HUDEP-2 (cell line): Measurements from ENCODE around the gene SARS1.
A peak's percentile ranks its signal among the peaks of the same experiment; 100 is the strongest.

ENCODE experiments used
- DNase-seq, 76 experiments: peaks; one replicate each; lab custom pipeline; 2025; ENCODE audit not compliant: unreplicated experiment in 76 of 76; lab: John Stamatoyannopoulos, UW

The SARS1 gene

DNA sequence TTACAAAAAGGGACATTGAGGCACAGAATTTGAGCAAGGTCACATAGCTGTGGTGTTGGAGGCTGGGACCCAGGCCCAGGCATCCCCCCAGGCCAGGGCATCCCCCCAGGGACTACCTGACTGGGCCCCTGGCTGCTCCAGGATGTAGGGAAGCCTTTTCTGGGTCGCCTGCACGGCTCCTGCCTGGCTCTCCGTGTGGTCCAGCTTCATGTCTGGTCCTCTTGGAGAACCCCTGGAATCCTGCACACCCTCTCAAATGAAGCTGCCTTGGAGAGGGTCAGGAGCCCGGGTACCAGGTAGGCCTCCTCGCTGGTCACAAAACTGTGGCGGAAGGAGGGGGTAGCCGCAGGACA, 34.7 kb downstream of the SARS1 start:
- DNase-seq = no peak

DNA sequence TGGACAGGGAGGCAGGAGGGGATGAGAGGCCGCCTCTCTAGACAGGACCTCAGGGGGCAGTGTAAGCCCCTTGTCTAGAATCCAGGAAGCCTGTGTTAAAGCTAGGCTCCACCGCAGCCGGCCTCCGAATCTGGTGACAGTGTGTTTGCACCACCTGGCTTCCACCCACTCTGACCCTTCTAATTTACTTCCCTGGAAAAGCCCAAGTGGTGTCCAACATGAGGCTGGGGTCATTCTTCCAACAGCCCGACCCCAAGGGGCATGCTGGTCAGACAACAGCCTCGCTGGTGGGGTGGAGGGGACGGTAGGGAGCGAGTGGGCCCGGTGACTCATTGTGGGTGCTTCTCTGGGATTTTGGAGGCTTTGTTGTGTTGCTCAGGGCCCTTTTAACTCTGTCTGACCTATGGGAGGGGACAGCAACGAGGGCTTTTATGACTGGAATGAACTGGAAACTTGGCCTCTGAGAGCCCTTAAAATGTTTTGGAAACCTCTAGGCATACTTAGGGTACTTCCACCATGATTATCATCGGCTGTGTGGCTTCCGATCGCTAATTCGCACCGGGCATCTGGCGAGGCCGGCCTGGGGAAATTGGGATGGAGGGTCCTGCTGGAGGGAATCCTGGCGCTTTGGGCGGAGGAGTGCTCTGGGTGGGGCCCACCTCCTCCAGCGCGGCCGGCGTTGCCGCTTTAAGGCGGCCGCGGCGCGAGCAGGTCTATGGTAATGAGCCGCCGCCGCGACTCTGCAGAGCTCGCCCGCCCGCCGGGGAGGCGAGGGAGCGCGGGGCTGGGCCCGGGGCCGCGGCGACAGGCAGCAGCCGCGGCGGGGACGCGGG, 35.3 kb downstream of the SARS1 start, which contains the start of gene CELSR2:
TSS of gene CELSR2 (plus strand) at position 743 of the 833 bp plus-strand sequence. CDS start 541 bp downstream, outside the sequence.
- peak in 55 of 76 experiments; percentile 4 to 65 (median 44) for DNase-seq

DNA sequence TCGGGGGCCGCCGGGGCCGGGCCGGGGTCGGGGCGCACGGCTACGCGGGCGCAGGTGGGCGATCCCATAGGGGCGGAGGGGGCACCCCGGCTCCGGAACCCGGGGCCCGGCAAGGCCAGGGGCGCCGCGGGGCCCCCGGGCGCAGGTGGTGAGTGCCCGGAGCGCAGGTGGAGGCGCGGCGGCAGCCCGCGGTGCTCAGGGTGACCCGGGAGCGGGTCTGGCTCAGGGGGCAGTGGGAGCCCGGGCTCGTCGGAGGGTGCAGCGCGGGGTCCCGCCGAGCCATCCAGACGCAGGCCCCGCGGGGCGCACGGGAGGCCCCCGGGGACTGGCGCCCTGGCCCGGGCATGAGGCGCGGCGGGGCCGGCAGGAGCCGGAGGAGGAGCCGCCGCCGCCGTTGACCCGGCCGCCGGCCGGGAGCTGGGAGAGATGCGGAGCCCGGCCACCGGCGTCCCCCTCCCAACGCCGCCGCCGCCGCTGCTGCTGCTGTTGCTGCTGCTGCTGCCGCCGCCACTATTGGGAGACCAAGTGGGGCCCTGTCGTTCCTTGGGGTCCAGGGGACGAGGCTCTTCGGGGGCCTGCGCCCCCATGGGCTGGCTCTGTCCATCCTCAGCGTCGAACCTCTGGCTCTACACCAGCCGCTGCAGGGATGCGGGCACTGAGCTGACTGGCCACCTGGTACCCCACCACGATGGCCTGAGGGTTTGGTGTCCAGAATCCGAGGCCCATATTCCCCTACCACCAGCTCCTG, 36.1 kb downstream of the SARS1 start:
- no peak for DNase-seq

DNA sequence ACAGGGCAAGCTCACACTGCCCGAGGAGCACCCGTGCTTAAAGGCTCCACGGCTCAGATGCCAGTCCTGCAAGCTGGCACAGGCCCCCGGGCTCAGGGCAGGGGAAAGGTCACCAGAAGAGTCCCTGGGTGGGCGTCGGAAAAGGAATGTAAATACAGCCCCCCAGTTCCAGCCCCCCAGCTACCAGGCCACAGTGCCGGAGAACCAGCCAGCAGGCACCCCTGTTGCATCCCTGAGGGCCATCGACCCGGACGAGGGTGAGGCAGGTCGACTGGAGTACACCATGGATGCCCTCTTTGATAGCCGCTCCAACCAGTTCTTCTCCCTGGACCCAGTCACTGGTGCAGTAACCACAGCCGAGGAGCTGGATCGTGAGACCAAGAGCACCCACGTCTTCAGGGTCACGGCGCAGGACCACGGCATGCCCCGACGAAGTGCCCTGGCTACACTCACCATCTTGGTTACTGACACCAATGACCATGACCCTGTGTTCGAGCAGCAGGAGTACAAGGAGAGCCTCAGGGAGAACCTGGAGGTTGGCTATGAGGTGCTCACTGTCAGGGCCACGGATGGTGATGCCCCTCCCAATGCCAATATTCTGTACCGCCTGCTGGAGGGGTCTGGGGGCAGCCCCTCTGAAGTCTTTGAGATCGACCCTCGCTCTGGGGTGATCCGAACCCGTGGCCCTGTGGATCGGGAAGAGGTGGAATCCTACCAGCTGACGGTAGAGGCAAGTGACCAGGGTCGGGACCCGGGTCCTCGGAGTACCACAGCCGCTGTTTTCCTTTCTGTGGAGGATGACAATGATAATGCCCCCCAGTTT, 36.9 kb downstream of the SARS1 start:
- no peak for DNase-seq

DNA sequence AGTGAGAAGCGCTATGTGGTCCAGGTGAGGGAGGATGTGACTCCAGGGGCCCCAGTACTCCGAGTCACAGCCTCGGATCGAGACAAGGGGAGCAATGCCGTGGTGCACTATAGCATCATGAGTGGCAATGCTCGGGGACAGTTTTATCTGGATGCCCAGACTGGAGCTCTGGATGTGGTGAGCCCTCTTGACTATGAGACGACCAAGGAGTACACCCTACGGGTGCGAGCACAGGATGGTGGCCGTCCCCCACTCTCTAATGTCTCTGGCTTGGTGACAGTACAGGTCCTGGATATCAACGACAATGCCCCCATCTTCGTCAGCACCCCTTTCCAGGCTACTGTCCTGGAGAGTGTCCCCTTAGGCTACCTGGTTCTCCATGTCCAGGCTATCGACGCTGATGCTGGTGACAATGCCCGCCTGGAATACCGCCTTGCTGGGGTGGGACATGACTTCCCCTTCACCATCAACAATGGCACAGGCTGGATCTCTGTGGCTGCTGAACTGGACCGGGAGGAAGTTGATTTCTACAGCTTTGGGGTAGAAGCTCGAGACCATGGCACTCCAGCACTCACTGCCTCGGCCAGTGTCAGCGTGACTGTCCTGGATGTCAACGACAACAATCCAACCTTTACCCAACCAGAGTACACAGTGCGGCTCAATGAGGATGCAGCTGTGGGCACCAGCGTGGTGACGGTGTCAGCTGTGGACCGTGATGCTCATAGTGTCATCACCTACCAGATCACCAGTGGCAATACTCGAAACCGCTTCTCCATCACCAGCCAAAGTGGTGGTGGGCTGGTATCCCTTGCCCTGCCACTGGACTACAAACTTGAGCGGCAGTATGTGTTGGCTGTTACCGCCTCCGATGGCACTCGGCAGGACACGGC, 37.8 kb downstream of the SARS1 start:
- DNase-seq = no peak

DNA sequence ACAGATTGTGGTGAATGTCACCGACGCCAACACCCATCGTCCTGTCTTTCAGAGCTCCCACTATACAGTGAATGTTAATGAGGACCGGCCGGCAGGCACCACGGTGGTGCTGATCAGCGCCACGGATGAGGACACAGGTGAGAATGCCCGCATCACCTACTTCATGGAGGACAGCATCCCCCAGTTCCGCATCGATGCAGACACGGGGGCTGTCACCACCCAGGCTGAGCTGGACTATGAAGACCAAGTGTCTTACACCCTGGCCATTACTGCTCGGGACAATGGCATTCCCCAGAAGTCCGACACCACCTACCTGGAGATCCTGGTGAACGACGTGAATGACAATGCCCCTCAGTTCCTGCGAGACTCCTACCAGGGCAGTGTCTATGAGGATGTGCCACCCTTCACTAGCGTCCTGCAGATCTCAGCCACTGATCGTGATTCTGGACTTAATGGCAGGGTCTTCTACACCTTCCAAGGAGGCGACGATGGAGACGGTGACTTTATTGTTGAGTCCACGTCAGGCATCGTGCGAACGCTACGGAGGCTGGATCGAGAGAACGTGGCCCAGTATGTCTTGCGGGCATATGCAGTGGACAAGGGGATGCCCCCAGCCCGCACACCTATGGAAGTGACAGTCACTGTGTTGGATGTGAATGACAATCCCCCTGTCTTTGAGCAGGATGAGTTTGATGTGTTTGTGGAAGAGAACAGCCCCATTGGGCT, 38.6 kb downstream of the SARS1 start:
- DNase-seq = no peak

DNA sequence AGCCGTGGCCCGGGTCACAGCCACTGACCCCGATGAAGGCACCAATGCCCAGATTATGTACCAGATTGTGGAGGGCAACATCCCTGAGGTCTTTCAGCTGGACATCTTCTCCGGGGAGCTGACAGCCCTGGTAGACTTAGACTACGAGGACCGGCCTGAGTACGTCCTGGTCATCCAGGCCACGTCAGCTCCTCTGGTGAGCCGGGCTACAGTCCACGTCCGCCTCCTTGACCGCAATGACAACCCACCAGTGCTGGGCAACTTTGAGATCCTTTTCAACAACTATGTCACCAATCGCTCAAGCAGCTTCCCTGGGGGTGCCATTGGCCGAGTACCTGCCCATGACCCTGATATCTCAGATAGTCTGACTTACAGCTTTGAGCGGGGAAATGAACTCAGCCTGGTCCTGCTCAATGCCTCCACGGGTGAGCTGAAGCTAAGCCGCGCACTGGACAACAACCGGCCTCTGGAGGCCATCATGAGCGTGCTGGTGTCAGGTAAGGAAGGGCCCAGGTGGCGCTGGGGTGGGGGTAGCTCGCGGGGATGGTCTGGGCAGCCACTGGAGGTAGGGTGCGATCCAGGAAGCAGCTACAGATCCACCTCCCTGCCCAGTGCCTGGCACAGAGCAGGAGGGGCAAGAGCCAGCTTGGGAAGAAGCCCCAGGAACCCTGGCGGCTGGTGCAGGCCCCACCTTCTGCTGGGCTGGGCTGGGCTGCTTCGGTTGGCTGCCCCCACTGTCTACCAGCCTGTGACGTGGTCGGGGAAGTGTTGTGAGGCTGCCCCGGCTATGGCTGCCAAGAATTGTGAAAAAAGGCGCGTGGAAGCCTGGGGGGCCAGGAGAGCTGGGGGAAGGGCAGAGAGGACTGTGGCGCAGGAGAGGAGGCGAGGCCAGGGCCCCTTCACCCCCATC, 39.4 kb downstream of the SARS1 start:
- peak in 29 of 76 experiments; percentile 4 to 77 (median 30) for DNase-seq

DNA sequence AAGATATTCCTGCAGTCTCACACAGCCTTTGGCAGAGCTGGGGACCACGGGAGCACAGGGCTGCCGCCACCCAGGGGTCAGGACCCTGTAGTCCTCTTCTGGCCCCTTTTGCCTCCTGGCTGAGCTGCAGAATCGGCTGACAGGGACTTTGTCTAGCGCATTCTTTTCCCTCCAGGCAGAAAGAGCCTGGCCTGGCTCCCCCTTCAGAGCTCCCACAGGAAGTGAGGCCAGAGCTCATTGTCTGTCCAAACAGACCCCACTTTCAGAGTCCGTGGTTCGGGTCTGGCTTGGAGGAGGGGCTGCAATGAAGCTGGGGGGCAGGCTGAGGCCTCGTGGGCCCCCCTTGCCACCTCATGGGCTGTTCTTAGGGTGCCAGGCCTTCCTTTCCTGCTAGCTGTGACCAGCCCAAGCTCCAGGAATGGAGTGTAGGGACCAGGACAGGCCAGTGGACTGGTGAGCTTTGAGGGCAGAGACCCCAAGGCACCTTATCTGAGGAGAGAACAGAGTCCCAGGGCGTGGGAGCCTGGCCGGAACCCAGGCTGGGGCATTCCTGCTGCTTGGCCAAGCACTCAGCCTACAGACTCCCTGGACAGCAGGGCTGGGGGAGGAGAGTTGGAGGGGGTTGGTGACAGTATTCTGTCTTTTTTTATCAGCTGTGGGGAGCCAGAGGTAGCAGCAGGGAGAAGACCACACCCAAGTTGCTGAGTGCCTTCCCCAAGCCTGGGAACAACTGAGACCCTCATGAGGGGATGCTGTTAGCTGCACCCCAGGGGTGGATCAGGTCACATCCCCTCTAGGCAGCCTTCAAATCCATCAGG, 40.3 kb downstream of the SARS1 start:
- DNase-seq = peak in 23 of 76 experiments; percentile 7 to 62 (median 20)

DNA sequence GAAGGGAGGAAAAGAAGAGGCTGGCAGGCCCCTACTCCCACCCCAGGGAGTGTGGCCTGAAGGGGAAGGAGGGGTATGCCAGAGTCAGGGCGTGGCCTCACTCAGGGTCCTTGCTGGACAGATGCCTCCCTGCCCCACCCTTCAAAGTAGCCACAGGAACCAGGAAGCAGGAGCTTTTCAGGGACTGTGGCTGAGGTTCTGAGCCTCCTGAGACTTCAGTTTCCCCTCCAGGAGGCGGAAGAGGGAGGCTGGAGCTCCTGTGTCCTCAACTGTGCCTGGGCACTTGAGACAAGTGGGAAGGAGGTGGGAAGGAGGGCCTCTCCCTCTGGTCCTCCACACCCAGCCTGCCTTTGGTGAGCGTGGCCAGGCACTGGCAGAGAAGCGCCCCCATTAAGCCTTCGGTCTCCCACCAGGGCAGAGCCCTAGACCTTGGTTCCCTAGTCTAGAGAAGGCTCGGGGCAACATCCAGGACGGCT, 40.9 kb downstream of the SARS1 start:
- peak in 3 of 76 experiments; percentile 21 to 54 (median 35) for DNase-seq

DNA sequence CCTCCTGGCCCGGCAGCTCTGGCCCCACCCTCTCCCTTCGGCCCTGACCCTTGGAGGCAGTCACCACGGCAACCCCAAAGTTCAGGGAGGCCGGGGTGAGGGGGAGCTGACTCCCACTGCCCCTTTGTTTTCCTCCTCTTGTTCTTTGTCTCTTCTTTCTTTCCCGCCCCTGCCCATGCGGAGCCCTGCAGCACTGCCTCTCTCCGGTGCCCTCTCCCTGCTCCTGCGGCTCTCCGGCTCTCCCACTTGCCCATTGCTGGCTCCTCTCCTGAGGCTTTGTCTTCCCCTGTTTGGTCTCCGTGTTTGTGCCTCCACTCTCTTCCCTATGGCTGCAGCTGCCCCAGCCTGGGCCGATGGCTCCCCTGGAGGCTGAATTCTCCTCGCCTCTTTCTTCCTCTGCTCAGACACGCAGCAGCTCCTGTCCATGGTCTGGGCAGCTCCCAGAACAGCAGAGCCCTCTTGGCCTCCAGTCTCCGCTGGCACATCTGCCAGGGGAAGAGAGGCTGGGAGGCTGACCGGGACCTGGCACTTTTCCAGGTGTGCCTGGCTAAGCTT, 41.5 kb downstream of the SARS1 start:
- DNase-seq = no peak

DNA sequence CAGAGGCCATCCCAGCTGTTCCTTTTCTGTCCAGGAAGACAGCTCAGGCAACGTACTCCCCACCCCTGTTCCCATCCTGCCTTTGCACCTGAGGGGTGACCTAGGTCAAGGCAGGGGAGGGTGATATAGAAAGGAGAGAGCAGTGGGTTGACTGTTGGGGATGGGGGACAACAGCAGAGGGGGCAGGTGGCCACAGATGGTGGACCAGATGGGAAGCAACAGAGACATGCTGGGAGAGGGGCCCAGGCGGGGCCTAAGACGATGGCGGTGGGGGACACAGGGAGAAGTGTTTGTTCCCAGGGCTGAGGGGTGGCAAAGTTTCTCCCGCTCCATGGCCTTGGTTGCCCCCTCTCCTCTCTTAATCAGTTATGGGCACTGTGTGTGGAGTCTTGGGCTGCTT, 42.0 kb downstream of the SARS1 start:
- no peak for DNase-seq

DNA sequence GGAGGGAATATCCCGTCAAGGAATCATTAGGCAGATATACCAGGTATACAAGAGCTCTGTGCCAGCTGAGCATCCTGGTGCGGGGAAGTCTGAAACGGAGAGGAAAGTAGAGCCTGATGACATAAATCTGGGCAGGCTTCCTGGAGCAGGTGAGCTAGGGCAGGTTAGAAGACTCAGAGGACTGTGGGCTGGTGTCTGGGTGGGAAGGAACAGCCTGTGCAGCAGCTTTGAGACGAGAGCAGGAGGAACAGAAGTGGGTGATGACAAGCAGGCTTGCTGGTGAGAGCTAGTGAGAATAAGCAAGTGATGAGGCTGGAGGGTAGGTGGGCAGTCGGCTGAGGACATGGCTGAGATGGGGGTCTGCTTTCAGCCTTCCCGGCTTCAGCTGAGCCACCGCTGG, 42.4 kb downstream of the SARS1 start:
- DNase-seq = no peak

DNA sequence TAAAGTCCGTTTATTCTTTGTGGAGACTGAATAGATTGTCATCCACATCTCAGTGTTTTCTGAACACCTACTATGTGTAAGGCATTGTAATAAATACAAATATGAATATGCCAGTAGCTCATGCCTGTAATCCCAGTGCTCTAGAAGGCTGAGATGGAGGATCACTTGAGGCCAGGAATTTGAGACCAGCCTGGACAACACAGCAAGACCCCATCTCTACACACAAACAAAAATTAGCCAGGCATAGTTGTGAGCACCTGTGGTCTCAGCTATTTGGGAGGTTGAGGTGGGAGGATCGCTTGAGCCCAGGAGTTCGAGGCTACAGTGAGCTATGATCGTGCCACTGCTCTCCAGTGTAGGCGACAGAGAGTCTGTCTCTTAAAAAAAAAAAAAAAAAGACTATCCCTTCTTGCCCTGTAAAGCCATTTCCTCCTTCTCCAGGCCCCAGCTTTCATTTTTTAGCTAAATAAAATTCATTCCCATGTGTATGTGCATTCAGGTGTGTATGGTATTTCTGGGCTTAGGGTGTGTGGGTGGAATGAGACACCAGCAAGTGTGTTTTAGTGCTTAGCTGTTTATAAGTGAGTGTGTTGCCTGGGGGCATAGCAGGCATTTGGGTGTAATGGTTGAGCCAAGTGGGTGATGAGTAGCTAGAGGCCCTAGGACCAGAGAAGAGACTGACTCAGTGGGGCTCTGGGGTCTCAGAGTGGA, 43.4 kb downstream of the SARS1 start:
- DNase-seq = no peak

DNA sequence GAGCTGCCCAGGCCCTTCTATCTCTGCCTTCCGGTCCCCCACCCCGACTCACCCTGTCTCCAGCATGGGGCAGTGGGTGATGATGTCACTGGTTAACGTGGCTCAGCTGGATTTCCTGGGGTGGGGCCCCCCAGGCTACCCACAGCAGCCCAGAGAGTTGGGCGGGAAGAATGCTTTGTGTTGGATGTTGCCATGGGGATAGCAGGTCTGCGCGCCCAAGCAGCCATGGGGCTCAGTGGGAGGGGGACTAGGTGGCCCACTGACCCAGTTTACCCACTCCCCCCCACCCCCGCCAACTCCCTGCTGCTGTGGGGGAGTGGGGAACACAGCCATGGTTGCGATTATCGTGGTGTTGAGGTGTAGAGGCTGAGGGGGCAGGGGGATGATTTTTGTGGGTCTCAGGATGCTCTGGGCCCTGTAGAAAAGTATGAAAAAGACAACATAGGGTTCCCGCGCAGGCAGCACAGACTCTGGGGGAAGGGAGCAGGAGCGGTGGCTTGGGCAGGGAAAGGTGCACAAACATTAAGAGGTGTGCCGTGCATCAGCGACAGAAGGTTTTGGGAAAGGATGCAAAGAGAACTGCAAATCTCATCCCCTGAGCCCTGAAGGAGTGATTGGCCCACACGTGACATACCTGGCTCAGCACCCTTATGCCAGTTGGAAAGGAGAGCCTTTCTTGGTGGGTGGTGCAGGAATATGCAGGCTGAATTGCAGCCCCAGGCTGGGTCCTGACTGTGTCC, 44.1 kb downstream of the SARS1 start:
- DNase-seq = no peak

DNA sequence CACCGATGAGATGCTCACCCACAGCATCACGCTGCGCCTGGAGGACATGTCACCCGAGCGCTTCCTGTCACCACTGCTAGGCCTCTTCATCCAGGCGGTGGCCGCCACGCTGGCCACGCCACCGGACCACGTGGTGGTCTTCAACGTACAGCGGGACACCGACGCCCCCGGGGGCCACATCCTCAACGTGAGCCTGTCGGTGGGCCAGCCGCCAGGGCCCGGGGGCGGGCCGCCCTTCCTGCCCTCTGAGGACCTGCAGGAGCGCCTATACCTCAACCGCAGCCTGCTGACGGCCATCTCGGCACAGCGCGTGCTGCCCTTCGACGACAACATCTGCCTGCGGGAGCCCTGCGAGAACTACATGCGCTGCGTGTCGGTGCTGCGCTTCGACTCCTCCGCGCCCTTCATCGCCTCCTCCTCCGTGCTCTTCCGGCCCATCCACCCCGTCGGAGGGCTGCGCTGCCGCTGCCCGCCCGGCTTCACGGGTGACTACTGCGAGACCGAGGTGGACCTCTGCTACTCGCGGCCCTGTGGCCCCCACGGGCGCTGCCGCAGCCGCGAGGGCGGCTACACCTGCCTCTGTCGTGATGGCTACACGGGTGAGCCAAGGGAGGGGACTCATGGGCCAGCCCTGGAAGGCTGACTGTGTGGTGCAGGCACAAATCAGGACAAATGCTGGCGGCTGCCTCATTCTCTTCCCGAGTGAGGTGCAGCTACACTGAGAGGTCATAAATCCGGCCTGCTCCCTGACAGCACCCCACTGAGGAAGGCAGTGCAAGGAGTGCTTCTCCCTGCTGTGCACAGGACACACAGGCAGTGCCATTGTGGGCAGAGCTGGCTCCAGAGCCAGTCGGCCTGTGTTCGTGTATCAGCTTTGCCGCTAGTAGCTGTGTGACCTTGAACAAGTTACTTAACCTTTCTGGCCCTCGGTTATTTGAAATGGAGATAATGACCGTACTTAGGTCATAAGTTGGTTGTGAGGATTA, 45.1 kb downstream of the SARS1 start:
- DNase-seq = no peak
